ENCODE data around the gene TMEM117.
"Not testable (repeated sequence)": the region's sequence is repeated elsewhere in the genome, so short reads cannot be mapped to it uniquely, and the experiment has no call there.

TMEM117 gene

DNA sequence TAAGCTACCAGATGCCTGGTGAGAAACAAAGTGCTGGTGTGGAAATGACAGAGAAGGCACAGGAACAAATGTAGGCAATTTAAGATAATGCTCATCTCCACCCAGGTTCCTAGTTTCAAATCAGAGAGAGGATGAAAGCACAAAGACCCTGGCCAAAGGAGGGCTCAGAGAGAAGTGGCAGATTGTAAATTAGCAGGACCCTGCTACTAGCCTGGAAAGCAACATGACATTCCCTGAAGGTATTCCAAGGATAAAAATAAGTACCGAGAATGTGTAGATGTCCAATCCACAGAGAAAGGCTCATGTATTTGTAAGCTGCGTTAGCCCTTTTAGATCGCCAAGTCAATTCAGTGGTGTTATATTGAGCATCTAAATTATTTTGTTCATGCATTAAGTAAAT is 324.0 kb downstream of the TMEM117 start:
- intact Hi-C loops (cut with DNase I) = no loop called here
- no peak for DNase-seq

DNA sequence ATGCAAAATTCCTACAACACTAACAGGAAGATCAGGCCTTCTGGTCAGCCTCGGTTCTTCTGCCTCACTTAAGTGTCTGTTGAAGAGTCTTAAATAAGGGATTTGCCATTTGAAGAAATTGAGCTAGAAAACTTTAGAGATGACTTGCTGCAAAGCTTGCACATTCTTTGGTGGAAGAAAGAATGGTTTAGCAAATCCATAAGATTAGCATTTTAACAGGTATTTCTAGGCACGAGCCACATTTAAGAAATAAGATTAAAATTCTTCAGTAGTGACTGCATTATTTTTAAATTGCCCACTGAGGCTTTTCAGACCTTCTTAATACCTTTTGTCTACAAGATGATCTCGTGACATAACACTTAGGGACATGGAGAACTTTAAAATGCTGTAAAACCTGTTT is 327.1 kb downstream of the TMEM117 start:
- intact Hi-C loops (cut with DNase I) = no loop called here
- no peak for DNase-seq

DNA sequence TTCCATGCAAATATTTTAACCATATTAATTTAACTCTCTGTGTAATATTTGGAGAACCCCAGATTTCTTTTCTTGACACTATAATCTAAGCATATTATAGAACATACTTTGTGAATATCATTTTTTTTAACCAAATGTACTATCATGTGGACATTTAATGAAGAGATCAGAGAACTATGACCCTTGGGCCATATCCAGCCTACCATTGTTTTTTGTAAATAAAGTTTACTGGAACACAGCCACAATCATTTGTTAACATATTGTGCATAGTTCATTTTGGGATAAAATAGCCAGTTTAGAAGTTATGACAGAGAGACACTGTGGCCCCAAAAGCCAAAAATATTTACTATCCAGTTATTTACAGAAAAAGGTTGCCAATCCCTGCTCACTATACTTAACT is 338.2 kb downstream of the TMEM117 start:
- intact Hi-C loops (cut with DNase I) = no loop called here
- DNase-seq = no peak

DNA sequence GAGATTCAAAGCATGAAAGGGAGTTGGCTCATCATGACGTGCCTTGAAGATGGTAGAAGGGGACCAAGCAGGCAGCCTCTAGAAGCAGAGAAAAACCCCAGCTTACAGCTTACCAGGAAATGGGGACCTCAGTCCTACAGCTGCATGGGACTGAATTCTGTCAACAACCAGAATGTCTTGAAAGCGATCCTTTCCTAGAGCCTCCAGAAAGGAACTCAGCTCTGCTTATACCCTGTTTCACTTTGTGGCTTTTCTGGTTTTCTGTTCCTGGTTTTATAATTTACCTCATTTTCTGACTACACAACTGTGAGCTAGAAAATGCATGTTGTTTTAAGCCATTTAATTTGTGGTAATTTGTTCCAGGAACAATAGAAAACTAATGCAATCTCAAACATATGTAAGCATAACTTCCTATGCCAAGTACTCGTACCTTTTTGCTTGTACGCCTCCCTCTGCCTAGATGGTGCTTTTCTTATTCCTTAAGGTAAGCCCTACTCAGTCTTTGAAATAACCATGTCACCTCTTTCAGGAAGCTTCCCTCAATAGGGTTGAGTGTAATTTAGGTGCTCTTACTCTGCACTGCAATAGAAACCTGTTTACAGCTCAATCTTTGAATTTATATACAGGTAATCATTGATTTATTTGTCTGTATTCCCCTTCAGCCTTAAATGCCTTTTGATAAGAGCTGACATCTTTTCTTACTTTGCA is 348.8 kb downstream of the TMEM117 start:
- intact Hi-C loops (cut with DNase I) = no loop called here

DNA sequence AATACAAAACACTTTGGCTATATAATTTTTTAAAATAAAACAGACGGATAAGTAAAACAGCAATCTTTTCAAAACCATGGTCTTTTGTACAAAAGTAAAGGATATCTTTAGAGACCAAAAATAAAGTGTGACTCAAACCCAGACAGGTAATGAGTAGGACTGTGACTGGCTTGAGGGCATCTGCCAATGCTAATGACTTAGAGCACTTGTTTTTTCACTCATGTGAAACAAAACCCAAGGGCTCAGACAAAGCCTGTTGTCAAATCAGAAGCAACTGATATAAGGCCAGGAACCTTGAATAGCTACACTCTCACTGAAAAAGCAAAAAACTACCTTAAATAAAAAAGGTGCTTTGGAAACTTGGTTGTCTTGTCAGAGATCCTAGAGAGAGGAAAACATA is 357.4 kb downstream of the TMEM117 start:
- no peak for DNase-seq
- intact Hi-C loops (cut with DNase I) = no loop called here

More for the DNA sequence above, 348.8 kb downstream of the TMEM117 start:
- no peak for DNase-seq

DNA sequence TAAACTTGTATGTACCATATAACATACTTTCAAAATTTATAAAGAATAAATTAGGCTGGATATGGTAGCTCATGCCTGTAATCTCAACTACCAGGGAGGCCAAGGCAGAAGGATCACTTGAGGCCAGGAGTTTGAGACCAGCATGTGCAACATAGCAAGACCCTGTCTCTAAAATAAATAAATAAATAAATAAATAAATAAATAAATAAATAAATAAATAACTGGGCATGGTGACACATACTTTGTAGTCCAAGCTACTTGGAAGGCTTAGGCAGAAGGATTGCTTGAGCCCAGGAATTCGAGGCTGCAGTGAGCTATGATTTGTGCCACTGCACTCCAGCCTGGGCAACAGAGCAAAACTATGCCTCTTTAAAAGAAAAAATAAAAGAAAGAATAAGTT is 359.8 kb downstream of the TMEM117 start:
- intact Hi-C loops (cut with DNase I) = not testable (repeated sequence)

DNA sequence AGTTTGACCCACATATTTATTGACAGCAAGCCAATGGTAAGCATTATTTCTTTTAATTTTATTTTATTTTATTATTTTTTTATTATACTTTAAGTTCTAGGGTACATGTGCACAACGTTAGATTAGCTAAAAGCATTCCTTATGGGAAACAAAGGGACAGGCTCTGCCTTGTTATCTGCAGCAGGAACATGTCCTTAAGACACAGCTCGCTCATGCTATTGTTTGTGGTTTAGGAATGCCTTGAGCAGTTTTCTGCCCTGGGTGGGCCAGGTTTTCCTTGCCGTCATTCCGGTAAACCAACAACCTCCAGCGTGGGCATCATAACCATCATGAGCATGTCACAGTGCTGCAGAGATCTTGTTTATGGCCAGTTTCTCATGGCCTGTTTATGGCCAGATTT is 370.2 kb downstream of the TMEM117 start:
- intact Hi-C loops (cut with DNase I) = no loop called here

More for the DNA sequence above, 359.8 kb downstream of the TMEM117 start:
- DNase-seq = not testable (repeated sequence)

DNA sequence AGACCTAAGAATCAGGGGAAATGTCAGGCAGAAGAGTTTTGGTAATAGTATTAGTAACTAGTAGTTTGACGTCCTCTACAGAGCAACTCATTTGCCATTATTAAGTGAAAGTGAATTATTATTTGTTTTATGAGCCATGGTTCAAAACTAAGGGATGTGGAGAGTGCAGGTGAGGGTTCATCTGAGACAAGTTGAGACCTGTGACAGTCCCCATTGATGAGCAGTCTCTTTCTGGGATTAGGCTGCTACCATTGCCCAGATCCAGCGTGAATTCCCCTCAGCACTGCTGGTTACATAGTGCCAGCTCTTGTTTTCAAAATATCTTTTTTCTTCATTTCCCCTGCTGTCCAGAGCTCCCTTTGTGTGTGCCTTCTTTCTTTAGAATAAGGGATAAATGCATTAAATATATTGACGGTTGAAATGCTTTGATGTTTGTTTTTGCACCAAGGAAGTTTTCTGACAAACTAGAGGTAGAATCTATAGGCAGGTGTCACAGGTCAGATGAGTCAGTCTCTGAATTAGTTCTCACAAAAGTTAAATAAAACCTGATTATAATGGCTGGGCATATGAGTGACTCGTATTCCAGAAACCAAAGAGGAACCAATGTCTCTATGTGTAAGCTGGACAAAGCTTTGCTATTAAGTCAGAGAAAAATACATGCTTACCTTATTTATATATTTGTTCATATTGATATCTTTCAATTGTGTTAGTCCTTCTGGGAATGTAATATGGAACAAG is 381.4 kb downstream of the TMEM117 start:
- intact Hi-C loops (cut with DNase I) = no loop called here
- DNase-seq = no peak

More for the DNA sequence above, 370.2 kb downstream of the TMEM117 start:
- DNase-seq = peak in 1 of 10 donors; percentile 31

DNA sequence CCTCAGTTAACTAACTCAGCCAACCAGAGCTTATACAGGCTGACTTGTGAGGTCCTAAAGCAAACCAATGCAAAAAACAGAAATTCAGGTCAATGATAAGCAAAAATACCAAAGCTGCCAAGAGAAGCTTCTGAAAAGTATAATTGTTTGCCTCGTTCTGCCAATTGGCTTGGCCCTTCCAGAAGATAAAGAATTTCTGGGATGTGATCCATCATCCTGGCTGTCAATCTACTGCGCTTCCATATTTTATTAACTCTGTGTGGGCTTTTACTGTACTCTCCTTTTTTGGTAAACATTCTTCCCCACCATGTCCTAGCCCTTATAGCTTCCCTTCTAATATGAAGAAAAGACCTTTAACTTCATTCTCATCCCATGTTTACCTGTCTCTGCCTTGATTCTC is 387.9 kb downstream of the TMEM117 start:
- intact Hi-C loops (cut with DNase I) = no loop called here
- no peak for DNase-seq

DNA sequence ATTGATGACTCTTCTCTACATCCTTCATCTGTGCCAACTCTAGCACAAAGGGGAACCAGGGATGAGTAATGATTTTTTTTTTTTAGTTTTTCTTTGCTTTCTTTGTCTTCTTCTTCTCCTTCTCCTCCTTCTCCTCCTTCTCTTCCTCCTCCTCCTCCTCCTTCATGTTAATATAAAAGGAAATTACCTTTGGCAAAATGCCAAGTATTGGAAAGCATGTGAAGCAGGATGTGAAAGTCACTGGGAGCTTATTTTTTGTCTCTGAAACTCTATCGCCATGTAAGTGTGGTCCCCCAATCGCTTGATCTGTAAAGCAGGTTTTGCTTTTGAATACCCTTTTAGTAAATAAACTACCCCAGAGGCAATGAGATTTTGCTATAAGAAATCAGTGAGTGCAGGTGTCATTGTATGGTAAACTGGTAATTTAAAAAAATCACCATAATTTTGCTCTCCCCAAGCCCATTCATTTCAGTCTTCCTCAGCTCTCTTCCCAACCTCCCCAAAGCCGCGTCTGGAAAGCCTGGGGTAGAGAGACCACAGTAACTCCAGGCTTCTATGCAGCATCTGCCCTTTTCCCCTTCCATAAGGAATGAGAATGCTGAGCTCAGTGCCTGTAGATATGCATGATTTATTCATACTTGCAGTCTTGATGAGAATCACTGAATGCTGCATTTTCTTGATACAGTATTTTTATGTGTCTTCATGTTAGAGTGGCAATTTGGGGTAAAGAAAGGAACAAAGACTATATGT is 388.7 kb downstream of the TMEM117 start:
- no peak for DNase-seq
- intact Hi-C loops (cut with DNase I) = no loop called here

DNA sequence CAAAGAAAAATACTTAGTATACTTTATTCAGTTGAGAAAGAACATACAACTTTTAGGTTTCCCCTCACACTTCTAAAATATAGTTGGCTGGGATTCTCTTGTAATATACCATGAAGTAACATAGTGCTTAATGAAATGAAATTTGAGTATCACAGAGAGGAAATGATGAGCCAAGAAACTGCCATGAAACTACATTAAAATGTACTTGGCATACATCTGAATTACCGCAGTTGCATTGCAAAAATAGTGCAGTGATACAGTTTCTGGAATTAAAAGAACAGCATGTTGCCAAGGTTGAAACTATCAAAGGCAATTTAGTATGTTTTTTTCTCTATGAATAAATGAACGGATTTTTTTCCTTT is 389.2 kb downstream of the TMEM117 start:
- intact Hi-C loops (cut with DNase I) = no loop called here
- no peak for DNase-seq

DNA sequence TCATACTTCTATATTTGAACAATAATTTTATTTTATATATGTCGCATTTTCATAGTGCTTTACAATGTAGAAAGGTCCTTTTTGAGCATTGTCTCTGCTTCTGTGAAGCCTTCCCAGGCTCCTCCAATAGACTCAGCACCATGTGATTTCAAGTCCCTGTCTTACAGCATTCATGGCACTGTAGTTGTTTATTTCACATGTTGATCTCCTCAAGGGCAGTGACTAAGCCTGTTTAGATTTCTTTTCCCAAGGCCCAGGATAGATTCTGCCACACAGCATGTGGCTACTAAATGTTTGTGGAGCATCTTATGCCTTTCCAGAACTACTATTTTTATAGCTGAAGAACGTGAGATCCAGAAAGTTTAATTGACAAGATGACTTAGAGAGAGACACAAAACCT is 391.7 kb downstream of the TMEM117 start:
- intact Hi-C loops (cut with DNase I) = no loop called here
- no peak for DNase-seq

DNA sequence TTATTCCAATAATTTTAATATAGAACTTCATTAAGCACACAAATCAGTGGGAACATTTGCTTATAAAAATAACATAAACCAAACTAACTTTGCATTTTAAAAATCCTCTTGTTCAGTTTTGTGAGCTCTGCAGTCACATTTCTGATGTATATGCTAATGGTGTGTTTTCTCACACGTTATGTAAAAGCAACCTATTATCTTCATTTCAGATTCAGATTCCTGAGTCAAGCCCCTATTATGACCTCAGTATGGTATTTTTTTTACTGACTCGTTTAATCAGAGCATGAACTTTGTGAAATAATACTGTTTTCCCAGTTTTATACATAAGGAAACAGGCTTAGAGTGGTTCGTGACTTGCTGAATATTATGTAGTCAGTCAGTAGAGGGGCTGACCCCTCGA is 394.0 kb downstream of the TMEM117 start:
- intact Hi-C loops (cut with DNase I) = no loop called here
- DNase-seq = no peak

DNA sequence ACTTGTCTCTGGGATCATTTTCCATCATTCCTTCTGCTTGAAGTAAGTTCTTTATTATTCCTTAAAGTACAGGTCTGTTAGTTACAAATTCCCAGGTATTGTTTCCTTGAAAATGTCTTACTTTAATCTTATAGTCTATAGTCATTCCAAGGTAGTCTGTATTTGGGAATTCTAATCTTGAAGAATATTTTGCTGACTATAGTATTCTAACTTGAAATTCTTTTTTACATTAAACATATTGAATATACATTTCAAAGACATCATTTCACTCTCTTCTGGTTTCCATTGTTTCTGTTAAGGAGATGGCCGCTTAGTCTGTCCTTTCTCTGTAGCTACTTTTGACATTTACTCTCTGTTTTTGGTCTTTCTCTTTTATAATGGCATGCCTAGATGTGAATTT is 399.8 kb downstream of the TMEM117 start:
- intact Hi-C loops (cut with DNase I) = no loop called here

DNA sequence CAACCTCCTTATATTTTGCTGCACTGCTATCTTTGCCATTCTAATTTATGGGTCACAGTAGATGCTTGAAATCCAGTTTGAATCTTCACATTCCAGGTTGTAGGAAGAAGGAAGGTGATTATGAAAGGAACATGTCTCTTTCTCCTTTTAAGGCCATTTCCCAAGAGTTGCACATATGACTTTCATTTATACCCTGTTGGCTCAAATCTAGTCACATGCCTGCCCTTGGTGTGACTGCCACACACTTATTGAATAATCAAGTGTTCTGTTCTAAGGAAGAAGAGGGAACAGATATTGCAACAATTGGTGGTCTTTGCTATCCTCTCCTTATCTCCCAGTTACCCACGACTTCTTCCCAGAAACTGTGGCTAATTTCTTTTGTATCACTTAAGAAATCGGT is 404.3 kb downstream of the TMEM117 start:
- intact Hi-C loops (cut with DNase I) = no loop called here

More for the DNA sequence above, 399.8 kb downstream of the TMEM117 start:
- DNase-seq = no peak

DNA sequence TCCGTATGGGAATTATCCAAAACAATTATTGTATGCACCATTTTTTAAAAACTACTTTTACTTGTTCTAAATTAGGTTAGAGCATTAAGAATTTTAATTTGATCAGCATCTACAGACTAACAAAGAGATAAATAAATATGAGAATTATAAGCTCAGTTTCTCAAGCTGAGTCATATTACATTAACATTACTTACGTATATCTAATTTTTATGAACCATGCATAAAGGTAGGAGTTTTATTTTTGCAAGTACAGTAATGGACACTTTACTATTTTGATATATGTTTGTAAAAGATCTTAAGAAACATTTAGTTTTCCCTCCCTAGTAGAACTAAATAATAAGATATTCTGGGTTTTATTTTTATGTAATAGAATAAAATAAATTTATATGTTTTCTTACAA is 410.1 kb downstream of the TMEM117 start:
- intact Hi-C loops (cut with DNase I) = no loop called here
- DNase-seq = no peak

More for the DNA sequence above, 404.3 kb downstream of the TMEM117 start:
- DNase-seq = no peak

DNA sequence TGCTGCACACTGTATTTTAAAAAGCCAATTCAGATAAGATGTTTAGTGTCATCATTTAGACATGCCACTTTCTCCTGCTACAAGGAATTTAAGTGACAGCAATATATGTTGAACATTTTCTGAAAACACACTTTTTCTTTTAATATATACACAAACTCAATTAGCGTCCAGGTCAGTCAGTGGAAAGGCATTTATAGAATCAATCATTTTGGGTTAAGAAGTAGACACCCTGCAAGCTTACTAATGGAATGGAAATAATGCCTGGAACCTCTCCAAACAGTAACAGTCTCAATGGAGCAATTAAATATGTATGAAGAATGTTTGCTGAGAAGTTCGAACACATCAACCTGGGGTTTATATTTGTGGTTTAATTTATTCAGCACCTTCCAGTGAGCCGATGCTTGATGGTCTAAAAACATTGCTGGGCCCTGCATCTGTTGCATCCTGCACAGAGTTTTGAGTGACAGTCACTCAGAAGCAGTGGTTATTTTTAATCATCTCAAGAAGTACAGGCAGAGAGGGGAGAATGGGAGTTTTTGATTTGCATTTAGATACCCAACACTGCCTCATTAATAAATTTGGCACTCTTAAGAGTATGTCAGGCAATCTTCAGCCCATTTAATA is 410.7 kb downstream of the TMEM117 start:
- DNase-seq = no peak
- intact Hi-C loops (cut with DNase I) = no loop called here

DNA sequence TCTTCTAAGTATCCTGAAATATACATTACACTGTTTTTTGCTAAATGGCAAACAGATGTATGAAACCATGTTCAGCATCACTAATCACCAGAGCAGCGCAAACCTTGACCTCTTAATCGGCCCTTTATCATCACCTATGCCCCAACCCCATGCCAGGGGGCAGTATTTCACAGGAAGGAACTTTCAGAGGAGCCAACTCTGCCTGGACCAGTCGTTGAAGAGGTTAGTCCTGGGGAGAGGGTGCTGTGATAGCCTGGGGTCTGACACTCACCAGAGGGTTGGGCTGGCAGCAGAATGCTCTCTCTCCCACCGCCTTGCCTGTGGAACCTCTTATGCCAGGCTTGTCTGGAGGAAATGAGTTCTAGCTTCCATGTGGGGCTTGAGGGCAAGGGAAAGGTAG is 411.7 kb downstream of the TMEM117 start:
- peak in 1 of 10 donors; percentile 26 for DNase-seq
- intact Hi-C loops (cut with DNase I) = no loop called here

DNA sequence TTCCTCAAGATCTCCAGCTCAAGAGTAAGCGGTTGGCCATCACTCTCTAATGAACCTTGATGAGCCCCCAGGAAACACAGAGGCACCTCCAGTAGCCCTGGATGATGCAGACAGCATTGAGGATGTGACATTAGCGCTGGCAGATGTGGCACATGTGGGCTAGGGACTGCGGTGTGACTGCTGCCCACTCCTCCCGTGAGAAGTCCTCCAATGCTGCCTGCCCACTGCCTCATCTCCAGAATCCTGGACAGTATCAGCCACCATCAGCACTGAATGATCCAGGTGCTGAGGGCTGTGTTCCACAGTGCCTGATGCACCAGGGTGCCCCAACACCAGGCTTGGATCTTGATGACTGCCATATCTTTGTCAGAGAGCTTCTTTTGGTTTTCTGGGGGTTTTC is 412.6 kb downstream of the TMEM117 start:
- intact Hi-C loops (cut with DNase I) = no loop called here
- DNase-seq = peak in 2 of 10 donors; percentile 21 to 56

DNA sequence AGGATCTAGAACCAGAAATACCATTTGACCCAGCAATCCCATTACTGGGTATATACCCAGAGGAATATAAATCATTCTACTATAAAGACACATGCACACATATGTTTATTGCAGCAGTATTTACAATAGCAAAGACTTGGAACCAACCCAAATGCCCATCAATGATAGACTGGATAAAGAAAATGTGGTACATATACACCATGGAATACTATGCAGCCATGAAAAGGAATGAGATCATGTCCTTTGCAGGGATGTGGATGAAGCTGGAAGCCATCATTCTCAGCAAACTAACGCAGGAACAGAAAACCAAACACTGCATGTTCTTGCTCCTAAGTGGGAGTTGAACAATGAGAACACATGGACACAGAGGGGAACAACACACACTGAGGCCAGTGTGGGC is 414.6 kb downstream of the TMEM117 start:
- intact Hi-C loops (cut with DNase I); DNase-seq: not testable (repeated sequence)

DNA sequence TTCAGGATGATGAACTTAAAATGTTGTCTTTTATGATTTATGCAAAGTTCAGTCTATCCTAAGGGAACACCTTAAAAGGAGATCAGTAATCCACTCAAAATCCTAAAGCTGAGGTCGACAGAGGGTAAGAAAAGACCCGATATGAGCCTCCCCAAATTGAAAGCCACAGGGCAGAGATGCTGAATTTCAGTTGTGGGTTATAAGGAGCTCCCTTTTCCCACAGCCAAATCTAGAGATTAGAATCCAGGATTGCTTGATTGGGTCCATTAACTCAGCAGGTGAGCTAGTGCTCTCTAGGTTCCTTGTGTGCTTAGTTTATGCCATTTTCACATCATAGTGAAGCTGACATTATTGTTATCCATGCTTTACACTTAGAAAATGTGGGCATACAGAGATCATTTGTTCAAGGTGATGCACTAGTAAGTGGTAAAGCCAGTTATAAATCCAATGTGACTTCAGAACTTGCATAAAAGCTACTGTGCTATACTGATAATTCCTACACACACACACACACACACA is 417.5 kb downstream of the TMEM117 start:
- no peak for DNase-seq
- intact Hi-C loops (cut with DNase I) = no loop called here

Data from posterior cingulate gyrus (tissue), 11 donors.